ENCODE results near the gene RASSF3.

Gene RASSF3

DNA sequence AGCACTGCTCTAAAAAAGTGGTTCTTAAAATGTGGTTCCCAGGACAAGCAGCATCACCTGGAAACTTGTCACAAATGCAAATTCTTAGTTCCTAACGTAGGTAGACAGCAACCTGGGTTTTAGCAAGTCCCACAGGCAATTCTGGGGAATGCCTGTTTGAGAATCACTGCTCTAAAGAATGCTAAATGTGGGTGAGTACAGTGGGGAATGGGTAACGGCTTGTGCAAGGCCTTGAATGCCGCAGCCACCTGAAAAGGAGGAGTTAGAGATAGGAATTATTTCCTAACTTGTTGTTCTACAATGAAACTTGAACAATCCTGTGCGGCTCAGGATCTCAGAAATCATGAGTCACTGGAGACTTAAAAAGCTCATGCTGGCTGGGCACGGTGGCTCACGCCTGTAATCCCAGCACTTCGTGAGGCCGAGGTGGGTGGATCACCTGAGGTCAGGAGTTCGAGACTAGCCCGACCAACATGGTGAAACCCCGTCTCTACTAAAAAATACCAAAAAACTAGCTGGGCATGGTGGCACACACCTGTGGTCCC lies 114.0 kb downstream of the RASSF3 start:
- no peak for DNase-seq (ENCODE audit: low read depth)

DNA sequence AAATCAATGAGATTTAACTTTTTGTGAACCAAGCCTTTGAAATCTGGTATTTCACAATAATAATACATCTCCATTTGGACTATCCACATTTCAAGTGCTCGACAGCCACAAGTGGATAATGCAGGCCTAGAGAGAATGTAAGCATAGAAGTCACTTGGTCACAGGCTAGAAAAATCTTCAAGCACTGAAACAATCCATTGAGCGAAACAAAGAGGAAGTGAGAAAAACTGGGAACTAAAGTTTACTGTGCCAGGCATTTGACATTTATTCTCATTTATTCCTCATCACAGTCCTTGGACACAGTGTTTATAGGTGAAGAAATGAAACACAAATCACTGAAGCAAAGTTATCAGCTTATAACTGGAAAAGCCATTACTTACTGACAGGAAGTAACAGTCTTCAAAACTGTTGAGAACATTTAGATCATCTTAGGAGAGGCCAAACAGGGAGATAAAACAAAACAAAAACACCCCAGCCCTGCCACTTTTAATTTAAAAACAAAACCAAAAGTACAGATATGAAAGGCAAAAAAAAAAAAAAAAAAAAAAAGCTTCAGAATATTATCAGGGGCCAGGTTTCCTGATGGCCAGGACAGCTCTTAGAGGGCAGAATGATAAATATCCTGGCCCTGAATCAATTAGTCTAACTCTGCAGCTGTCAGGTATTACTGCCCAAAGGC lies 119.8 kb downstream of the RASSF3 start:
- no peak for DNase-seq (ENCODE audit: low read depth)

DNA sequence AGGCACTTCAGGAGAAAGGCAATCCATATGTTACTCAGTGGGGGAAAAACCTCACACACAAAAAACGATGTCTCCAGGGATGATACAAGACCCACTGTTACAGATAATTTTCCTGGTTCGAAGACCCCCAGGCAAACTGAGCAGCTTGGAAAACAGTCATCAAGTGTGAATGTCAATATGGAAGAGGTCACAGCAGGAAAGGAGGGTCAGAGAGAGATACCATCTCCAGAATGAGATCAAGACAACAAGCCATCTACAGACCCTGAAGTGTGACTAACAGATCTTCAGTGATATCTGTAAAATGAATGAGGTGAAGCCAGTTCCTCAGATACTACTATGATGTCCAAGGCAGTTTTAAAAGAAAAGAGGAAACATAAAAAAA lies 120.3 kb downstream of the RASSF3 start:
- DNase-seq (ENCODE audit: low read depth) = no peak

DNA sequence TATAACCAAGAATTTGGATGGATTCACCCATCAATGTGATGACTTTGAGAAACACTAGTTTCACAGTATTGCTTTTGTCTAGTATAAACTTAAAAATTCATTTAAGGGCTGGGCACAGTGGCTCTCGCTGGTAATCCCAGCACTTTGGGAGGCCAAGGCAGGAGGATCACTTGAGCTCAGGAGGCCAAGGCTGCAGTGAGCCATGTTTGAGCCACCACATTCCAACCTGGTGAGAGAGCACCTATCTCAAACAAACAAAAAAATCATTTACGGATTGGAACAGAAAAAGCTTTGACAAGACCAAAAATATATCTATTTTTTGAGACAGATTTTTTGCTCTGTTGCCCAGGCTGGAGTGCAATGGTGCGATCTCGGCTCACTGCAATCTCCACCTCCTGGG lies 121.4 kb downstream of the RASSF3 start:
- no peak for DNase-seq (ENCODE audit: low read depth)

DNA sequence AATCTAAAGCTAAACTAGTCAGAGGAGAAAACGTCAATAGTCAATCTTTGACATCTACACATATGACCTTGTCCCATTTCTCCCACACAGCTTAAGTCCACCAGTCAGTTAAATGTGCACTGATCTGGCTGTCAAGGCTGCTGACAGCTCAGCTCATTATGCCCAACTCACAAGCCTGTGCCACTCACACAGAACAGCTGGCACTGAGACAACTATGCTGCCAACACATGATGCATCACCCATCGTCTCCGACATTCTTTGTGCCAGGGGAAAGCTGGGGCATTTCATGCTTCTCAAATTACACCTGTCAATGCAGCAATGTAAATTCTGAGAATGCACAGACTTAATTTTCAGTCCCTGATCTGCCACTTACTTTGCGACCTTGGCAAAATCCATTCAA lies 123.6 kb downstream of the RASSF3 start:
- DNase-seq (ENCODE audit: low read depth) = peak; percentile 46

DNA sequence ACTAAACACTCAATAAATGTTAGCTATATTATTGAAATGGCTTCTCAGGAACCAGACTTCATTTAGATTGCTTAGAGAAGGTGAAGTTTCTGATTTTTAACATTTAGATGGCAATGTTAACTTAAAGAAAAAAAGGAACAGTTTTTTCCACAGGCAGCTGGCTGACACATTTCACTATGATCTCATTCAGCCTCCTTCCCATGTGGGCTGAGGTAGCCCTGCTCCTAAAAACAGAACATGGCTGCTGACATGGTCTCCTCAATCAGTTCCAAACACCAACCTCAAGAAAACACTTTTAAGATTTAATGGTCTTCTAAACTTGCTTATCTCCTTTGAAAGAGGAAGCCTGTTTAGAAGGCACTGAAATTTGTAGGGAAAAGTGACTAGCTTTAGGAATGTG lies 125.1 kb downstream of the RASSF3 start:
- DNase-seq (ENCODE audit: low read depth) = no peak

DNA sequence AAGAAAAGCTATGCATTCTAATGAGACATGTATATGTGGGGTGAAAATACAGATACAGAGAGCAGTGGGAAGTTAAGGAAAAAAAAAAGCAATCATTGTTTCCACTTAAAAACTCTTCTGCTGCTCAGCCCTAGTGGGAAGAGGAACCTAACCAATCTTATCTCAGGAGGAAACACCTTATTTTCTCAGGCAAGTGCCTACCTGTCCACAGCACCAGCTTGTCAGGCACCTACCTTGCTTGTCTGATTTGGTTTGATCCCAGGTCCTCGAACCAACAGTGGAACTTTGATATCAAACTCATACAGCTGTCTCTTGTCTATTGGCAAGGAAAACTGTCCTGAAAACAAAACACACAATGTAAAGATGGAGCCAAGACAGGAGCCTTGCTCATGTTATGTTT lies 126.5 kb downstream of the RASSF3 start:
- DNase-seq (ENCODE audit: low read depth) = no peak

DNA sequence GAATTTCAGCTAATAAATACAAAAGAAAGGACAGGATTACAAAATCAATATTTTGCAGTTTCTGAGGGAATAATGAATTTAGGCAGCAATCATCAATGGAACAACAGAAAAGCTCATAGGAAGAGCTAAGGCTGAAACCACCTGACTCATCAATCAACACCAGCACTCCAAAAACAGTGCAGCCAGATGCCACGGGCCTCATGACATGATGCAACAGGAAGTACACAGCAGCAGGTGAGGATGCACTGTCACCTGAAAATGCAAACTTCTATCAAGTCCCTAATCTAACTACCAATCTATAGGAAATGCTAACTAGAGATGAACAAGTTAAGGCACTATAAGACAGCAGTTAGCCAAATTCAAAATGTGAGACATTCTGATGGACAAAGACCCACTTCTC lies 127.2 kb downstream of the RASSF3 start:
- DNase-seq (ENCODE audit: low read depth) = no peak

DNA sequence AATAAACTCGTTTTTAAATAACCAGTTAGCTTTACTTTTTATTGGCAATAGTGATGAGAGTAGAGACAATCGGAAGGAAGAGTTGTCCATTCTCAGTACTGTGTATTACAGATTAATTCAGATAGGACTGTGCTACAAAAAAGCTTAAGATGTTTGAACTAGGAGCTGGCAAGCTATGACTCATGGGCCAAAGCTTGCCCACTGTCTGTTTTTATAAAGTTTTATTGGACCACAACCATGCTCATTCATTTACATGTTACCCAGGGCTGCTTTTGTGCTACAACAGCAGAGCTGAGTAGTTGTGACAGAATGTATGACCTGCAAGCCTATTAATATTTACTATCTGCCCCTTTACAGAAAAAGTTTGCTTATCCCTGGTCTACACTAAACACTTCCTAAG lies 129.5 kb downstream of the RASSF3 start:
- no peak for DNase-seq (ENCODE audit: low read depth)

DNA sequence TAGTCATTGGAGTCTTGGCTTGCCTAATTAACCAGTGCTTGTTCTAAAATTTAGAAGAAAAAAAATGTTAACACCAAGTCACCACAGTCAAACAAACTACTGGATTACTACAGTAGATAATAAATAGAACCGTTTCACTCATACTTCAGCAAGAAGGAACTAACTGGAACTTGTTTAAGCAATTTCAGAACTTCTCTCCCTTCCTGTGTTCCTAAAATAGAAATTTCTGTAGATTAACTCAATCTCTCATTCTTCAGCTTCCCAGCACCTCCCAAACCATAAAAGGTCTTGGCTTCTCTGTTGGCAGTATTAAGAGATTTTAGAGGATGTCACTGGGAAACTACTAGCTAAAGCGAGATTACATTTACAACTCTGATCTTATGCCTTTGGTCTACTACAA lies 130.4 kb downstream of the RASSF3 start:
- DNase-seq (ENCODE audit: low read depth) = no peak

DNA sequence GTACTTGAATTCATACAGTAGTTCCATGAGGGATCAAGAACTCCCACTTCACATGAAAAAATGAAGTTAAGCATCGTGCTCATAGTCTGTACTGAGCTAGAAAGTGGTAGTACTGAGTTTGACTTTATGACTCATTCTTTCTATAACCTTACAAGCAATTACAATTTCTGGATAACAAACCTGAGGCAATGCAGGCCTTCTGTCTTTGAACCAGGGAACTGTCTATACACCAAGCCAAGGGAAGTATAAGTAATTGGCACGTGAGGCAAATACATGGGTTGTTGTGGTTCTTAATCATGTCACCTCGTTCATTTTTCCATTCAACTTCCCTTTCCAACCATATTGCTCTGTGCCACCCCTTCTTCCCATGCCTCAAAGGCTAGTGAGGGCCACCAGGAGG lies 132.1 kb downstream of the RASSF3 start:
- DNase-seq (ENCODE audit: low read depth) = no peak

DNA sequence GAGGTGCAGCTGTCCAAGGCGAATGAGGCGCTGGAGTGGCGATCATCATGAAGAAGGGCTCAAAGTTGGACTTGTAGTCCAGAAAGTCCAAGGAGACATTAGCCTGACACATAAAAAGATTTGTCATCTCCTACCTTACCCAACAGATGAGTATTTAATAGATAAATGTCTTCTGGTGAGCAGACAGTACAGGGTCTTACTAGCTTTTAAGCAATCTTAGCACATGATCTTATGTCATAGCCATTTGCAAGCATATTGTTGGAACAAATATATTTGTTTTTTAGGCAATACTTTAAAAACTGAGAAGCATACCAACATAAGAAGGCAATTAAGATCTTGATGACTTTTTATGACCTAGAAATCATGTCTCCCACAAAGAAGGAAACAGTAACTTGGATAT lies 132.9 kb downstream of the RASSF3 start:
- DNase-seq (ENCODE audit: low read depth) = no peak

DNA sequence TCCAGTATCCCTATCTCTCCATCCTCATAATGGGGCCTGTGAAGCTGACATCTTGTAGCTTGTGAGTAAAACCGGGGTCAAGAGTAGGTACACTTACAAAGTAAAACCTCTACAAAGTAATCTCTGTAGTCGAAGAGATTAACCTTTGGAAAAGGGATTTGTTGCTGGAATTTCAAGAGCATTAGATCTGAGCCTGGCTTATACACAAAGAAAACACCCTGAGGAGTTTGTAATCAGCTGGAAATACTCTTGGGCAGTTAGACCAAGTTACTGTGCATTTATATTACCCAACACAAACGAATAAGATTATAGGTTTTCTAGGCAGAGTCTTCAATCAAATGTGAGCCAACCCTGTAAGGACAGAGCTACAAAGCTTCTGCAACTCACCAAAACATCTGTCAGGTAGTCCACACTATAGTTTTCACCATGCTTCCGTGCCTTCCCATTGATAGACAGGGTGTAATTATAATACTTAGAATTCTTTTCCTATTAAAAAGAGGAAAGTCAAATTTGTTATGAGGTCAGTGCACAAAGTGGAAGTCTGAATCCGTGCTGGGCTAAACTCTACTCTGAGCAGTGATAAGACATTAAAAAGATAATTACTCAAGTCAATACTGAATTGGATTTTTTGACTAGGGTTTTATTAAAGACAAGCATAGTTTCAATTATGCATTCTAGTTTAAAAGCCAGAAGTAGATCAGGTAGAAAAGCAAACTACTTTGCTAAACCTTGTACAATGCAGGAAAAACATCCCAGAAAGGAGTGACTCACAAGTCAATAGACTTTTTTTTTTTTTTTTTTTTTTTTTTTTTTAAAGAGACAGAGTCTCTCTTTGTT lies 134.3 kb downstream of the RASSF3 start:
- DNase-seq (ENCODE audit: low read depth) = peak; percentile 11

DNA sequence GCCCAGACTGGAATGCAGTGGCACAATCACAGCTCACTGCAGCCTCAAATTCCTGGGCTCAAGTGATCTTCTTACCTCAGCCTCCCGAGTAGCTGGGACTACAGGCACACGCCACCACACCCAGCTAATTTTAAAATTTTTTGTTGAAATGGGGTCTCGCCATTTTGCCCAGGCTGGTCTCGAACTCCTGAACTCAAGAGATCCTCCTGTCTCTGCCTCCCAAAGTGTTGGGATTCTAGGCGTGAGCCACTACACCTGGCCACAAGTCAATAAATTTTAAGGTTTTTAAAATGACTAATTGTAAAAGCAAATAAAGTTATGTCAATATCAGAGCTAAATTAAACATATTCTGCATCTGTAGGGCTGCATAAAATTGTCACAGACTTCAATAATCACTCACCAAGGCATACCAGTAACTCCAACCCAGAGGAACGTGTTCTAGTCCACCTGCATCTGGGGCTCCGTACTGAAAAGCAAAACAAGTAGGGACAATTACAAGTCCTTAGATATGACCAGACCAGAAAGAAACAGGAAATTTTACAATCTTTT lies 135.0 kb downstream of the RASSF3 start:
- DNase-seq (ENCODE audit: low read depth) = no peak

DNA sequence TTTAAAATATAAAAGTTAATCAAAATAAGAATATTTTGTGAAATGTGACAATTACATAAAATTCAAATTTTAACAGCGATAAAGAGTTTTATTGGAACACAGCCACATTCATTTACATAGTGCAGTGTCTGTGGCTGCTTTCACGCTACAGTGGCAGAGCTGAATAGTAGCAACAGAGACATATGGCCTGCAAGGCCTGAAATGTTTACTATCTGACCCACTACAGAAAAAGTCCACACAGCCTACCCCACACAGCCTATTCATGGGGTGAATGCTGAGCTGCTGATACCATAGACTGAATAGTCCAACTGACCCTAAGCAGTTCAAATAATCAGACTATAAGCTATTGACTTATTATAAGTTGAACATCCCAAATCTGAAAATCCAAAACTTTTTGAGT lies 135.7 kb downstream of the RASSF3 start:
- DNase-seq (ENCODE audit: low read depth) = no peak

DNA sequence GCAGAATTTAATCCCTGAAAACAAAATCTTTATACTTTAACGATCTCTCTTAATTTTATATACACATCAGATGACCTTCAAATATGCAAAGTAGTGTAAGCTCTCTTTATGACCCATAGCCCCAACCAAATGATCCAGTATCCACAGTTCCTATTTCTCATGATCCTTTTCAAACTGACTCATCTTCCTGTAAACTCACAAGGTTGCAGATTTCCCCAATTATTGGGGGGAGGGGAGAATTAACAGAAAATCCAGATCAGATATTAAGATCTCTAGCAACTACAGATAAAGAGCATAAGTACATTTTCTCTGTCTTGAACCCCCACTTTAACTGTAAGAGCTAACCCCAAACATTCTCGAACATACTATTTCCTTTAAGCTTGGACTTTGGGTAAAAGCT lies 136.4 kb downstream of the RASSF3 start:
- peak; percentile 13 for DNase-seq (ENCODE audit: low read depth)
